K562 (cell line): Measurements from ENCODE around the gene ZNF646. TPM values are rescaled to one million over a fixed set of nuclear protein-coding genes. Genes with fewer than 3 reads are reported as not detected.

Experiments
- ATAC-seq: fragments of 200-7000 bp; cut with Tn5 transposase; 3 replicates; pipeline ENCODE4 v1.9.1; 2020; ENCODE audit warnings: moderate library complexity
- BruUV-seq: library from RNA; stranded (reverse); fragments of 400-500 nt; replicated peaks from 2 replicates; lab custom pipeline; 2021; lab: Mats Ljungman, UMichigan
- CTCF ChIA-PET: fragments of 300-600 bp; formaldehyde crosslinking; extraction: SDS; loops from one replicate; lab custom pipeline; 2021; ENCODE audit warnings: low intra/inter-chr PET ratio; lab: Yijun Ruan, JAX
- POLR2A ChIA-PET: fragments of 300-600, 350-650 bp; sonication (Branson Sonifier 250); formaldehyde crosslinking; extraction: SDS; loops from one replicate; lab custom pipeline; 2021; ENCODE audit warnings: antibody characterized with exemption, inconsistent platforms; lab: Yijun Ruan, JAX
- DNase-seq, 4 experiments: peaks; one replicate each; pipeline versions ENCODE4 v3.0.0 to v3.0.0-alpha.2; 2011 to 2018; ENCODE audit warnings: low spot score in 3 of 4, mixed read lengths in 3 of 4; ENCODE audit errors: extremely low read depth in 1 of 4
- FAIRE-seq: peaks from 2 replicates; lab custom pipeline; 2011; peaks lifted over from hg19 to GRCh38; lab: Jason Lieb, UNC
- H2AFZ ChIP-seq: 2 replicates; pipeline ENCODE4 v1.6.0; 2011; ENCODE audit warnings: low read depth, low read length, control low read depth, inconsistent platforms
- H3K27ac ChIP-seq: fragments of 200-600 bp; 3 replicates; pipeline ENCODE4 v1.8.0; 2011; ENCODE audit warnings: low read depth, mild to moderate bottlenecking, control low read depth, inconsistent platforms, low read length, moderate library complexity, mixed read lengths; ENCODE audit errors: extremely low read depth
- H3K27me3 ChIP-seq, 2 experiments: fragments of 300-600 bp in 1 of 2; 2 replicates in 1 of 2; 3 replicates in 1 of 2; pipeline versions ENCODE4 v1.6.0 to v1.8.0; 2011; ENCODE audit warnings: inconsistent platforms in 2 of 2, low read length in 2 of 2, mild to moderate bottlenecking in 1 of 2, mixed read lengths in 1 of 2, moderate library complexity in 1 of 2; ENCODE audit not compliant: control insufficient read depth in 2 of 2, insufficient read depth in 2 of 2
- H3K36me3 ChIP-seq: fragments of 300-600 bp; 3 replicates; pipeline ENCODE4 v1.8.0; 2011; ENCODE audit warnings: mild to moderate bottlenecking, low read length, inconsistent platforms; ENCODE audit not compliant: control insufficient read depth, insufficient read depth
- H3K4me1 ChIP-seq, 2 experiments: fragments of 200-600 bp in 1 of 2; replicated peaks in 1 of 2; 2 replicates in 1 of 2; 3 replicates in 1 of 2; pipeline versions ENCODE4 v1.5.1 to v1.8.0; 2011; ENCODE audit warnings: inconsistent platforms in 2 of 2, low read length in 2 of 2, mild to moderate bottlenecking in 1 of 2, mixed read lengths in 1 of 2, moderate library complexity in 1 of 2; ENCODE audit not compliant: control insufficient read depth in 2 of 2, insufficient read depth in 2 of 2
- H3K4me2 ChIP-seq: 2 replicates; pipeline ENCODE4 v1.6.1; 2011; ENCODE audit warnings: low read length, control low read depth, inconsistent platforms, mixed read lengths; ENCODE audit not compliant: insufficient read depth
- H3K4me3 ChIP-seq: fragments of 200-600 bp; sonication (generic), shearing (Covaris generic); 2 replicates; pipeline ENCODE4 v1.5.1; 2016; ENCODE audit warnings: control low read depth, inconsistent platforms
- H3K79me2 ChIP-seq: fragments of 200-600 bp; 3 replicates; pipeline ENCODE4 v1.8.0; 2011; ENCODE audit warnings: low read length, inconsistent platforms; ENCODE audit not compliant: control insufficient read depth, insufficient read depth
- H3K9ac ChIP-seq, 2 experiments: 2 replicates each; pipeline versions ENCODE4 v1.6.0 to v1.6.1; 2011; ENCODE audit warnings: low read depth in 2 of 2, low read length in 2 of 2, control low read depth in 1 of 2, inconsistent platforms in 1 of 2, mild to moderate bottlenecking in 1 of 2, mixed read lengths in 1 of 2; ENCODE audit not compliant: insufficient read depth in 1 of 2
- H3K9me1 ChIP-seq: one replicate; pipeline ENCODE4 v1.6.0; 2011; ENCODE audit warnings: inconsistent platforms, mild to moderate bottlenecking, low read length, moderate library complexity; ENCODE audit not compliant: control insufficient read depth, insufficient read depth
- H3K9me3 ChIP-seq: replicated peaks from 2 replicates; pipeline ENCODE4 v1.5.1; 2011; ENCODE audit warnings: low read depth, low read length, inconsistent platforms; ENCODE audit not compliant: control insufficient read depth, insufficient read depth
- H4K20me1 ChIP-seq: replicated peaks from 2 replicates; pipeline ENCODE4 v1.6.1; 2011; ENCODE audit warnings: low read length, inconsistent platforms, mixed read lengths; ENCODE audit not compliant: control insufficient read depth, insufficient read depth
- BDP1 ChIP-seq: IDR thresholded peaks from 3 replicates; pipeline ENCODE4 v1.6.1; 2011; ENCODE audit not compliant: insufficient read length, insufficient read depth
- DPF2 ChIP-seq: fragments of 450-650 bp; IDR thresholded peaks from 2 replicates; pipeline ENCODE4 v1.6.1; 2016
- ELF2 ChIP-seq: fragments of 250-450 bp; sonication (Bioruptor Pico); IDR thresholded peaks from 2 replicates; pipeline ENCODE4 v1.5.0; 2021; ENCODE audit warnings: mild to moderate bottlenecking
- FOXK1 ChIP-seq: sonication (generic); formaldehyde crosslinking; IDR thresholded peaks from 2 replicates; pipeline ENCODE4 v1.8.0; 2022; ENCODE audit warnings: missing genetic modification reagents, mild to moderate bottlenecking, borderline replicate concordance
- GMEB1 ChIP-seq: fragments of 250-450 bp; sonication (Bioruptor Pico); IDR thresholded peaks from 2 replicates; pipeline ENCODE4 v1.4.0; 2020; ENCODE audit warnings: mild to moderate bottlenecking
- HES1 ChIP-seq: fragments of 450-650 bp; IDR thresholded peaks from 2 replicates; pipeline ENCODE4 v1.6.1; 2016; ENCODE audit warnings: low read depth, mild to moderate bottlenecking, moderate library complexity
- HINFP ChIP-seq: fragments of 450-650 bp; conservative IDR thresholded peaks from 2 replicates; pipeline ENCODE4 v1.6.1; 2016; ENCODE audit warnings: missing genetic modification characterization, low read depth, mild to moderate bottlenecking, control low read depth, missing compliant biosample characterization
- HOMEZ ChIP-seq: fragments of 250-450 bp; sonication (Bioruptor Pico); IDR thresholded peaks from 2 replicates; pipeline ENCODE4 v1.4.0; 2020; ENCODE audit warnings: mild to moderate bottlenecking, moderate library complexity
- RAD51 ChIP-seq: fragments of 450-650 bp; IDR thresholded peaks from 2 replicates; pipeline ENCODE4 v1.7.1; 2016; ENCODE audit warnings: low read depth, mild to moderate bottlenecking, borderline replicate concordance
- SFPQ ChIP-seq: fragments of 200-400 bp; formaldehyde crosslinking; IDR thresholded peaks from 2 replicates; pipeline ENCODE4 v1.6.1; 2017; ENCODE audit warnings: mild to moderate bottlenecking, low read depth, low read length, moderate library complexity
- SIX5 ChIP-seq, 2 experiments: IDR thresholded peaks; 2 replicates each; pipeline ENCODE4 v1.6.1; 2011; ENCODE audit warnings: low read length in 2 of 2, borderline replicate concordance in 1 of 2, low read depth in 1 of 2, mild to moderate bottlenecking in 1 of 2, moderate library complexity in 1 of 2; ENCODE audit not compliant: insufficient read depth in 1 of 2
- ZNF197 ChIP-seq: fragments of 200-800 bp; sonication (Bioruptor generic); IDR thresholded peaks from 2 replicates; pipeline ENCODE4 v1.6.1; 2016; ENCODE audit warnings: low read depth, missing genetic modification characterization, missing compliant biosample characterization
- WGBS: fragments of 100-300 bp; shearing (Covaris generic); methylation state at CpG from one replicate; pipeline ENCODE4 v1.1.6; 2016; ENCODE audit warnings: low coverage, mixed read lengths; ENCODE audit not compliant: insufficient coverage; ENCODE audit errors: missing lambda C conversion rate; 5-methylcytosine and 5-hydroxymethylcytosine counted together
- in situ Hi-C: fragments of 300-500 bp; cut with MboI; formaldehyde crosslinking; loops from 4 replicates; pipeline ENCODE4 v1.15.0; 2018; ENCODE audit warnings: inconsistent platforms, mixed read lengths
- intact Hi-C: fragments of 100-400 bp; cut with micrococcal nuclease; formaldehyde crosslinking; loops from 2 replicates; pipeline ENCODE4 v1.14.2; 2022
- polyA plus RNA-seq, 8 experiments: library from polyadenylated mRNA; depleted of rRNA in 4 of 8; stranded (reverse) in 5 of 8; unstranded in 3 of 8; fragments of >200 nt; fragmentation: Nextera tagmentation in 2 of 8; fragmentation: Illumina TruSeq in 1 of 8; extraction: Ambion mirVana in 2 of 8; extraction: Trizol in 1 of 8; gene quantifications; 2 replicates each; pipeline versions ENCODE4 v1.2.1 to v1.2.3, GENCODE V29; 2011 to 2014; ENCODE audit warnings: inconsistent platforms in 1 of 8, missing spikeins in 1 of 8
- total RNA-seq, 7 experiments: library from RNA; depleted of rRNA in 6 of 7; stranded (reverse); fragments of >200 nt in 6 of 7; fragmentation: Illumina TruSeq in 2 of 7; extraction: Trizol in 2 of 7; gene quantifications; 2 replicates each; pipeline versions ENCODE4 v1.2.1 to v1.2.3, GENCODE V29; 2011 to 2021; ENCODE audit warnings: low replicate concordance in 1 of 7

The ZNF646 gene
- total and polyA plus RNA-seq, 9 of the 15 experiments (the other 6 are each of a cell fraction or from before 2014, with no cell fraction given), result 0.08 to 20.6 (median 8.0) TPM

GRCh38 chr16:31090540-31090939 lies 16.3 kb downstream of the ZNF646 start:
- DNase-seq, result no peak
- ChIA-PET POLR2A (interaction anchor here (0.6 to 3.1 kb wide), 4 partner anchors 13 to 90 kb away, joined by 3 to 16 read pairs (median 4); partner anchors contain the start of genes FUS, ZNF646 and ZNF668), CTCF (no interaction called here)
- H3K9me1 ChIP-seq, result peaks cover 4% of the 10 kb centered on the region
- BruUV-seq, result no TSS peak
- H2AFZ ChIP-seq, result no peak overlapping the region
- no peak overlapping the region for H3K27ac ChIP-seq
- H3K27me3 ChIP-seq, result no peaks in the 10 kb centered on the region
- peaks cover 8% of the 10 kb centered on the region; the same call in 1 of the 2 replicates for H4K20me1 ChIP-seq
- peaks cover 14 to 53% of the 10 kb centered on the region in 2 experiments; a peak in 4 of 5 replicates for H3K4me1 ChIP-seq
- no peak for FAIRE-seq
- no peak overlapping the region for H3K4me3 ChIP-seq
- WGBS, result 57% methylated on average over 2 of the region's 2 CpGs
- in situ Hi-C loops, result no loop called here
- H3K4me2 ChIP-seq, result no peak overlapping the region
- peaks cover 22% of the 10 kb centered on the region for H3K79me2 ChIP-seq
- intact Hi-C loops, result loop anchor here (10.0 kb wide), 1 partner anchor 136 kb away; the partner anchor contains the start of gene SETD1A
- peak overlapping the region in 1 of 2 experiments; percentile 73; a peak in 2 of 4 replicates for H3K9ac ChIP-seq
- H3K36me3 ChIP-seq, result peaks cover 39% of the 10 kb centered on the region; the same call in 2 of the 3 replicates
- TF ChIP-seq ELF2 (CRISPR knock-in tag) (no peak), HOMEZ (no peak), ZNF197 (CRISPR knock-in tag) (no peak), SFPQ (no peak), FOXK1 (CRISPR knock-in tag) (no peak), GMEB1 (CRISPR knock-in tag) (no peak), RAD51 (no peak), BDP1 (no peak), DPF2 (no peak), HINFP (tag) (no peak), SIX5 (IDR thresholded peaks at IDR 0.05; ENCODE audit: borderline replicate concordance in 1 of 2, insufficient read depth in 1 of 2, low read depth in 1 of 2, low read length in 2 of 2) (no peak), HES1 (no peak)
- TF ChIP-seq, all 486 proteins: peak for 0
- ATAC-seq, result no peak
- H3K9me3 ChIP-seq, result 0 out of 2 replicates have a peak, but pooled peaks cover 2% of the 10 kb centered on the region
